HFFc6 (cell line): Measurements from ENCODE around the gene PMM1. TPM values are rescaled to one million over a fixed set of nuclear protein-coding genes. Genes with fewer than 3 reads are reported as not detected.

Source experiments
- DNase-seq: peaks from one replicate; pipeline ENCODE4 v3.0.0-alpha.2; 2018
- H3K27ac Mint-ChIP-seq: 2 replicates; pipeline ENCODE4 v1.8.0; 2020; ENCODE audit warnings: mild to moderate bottlenecking, mixed read lengths
- H3K27me3 Mint-ChIP-seq: 2 replicates; pipeline ENCODE4 v1.8.0; 2021; ENCODE audit warnings: mild to moderate bottlenecking, moderate library complexity, mixed read lengths; ENCODE audit not compliant: insufficient read depth
- H3K36me3 Mint-ChIP-seq: 2 replicates; pipeline ENCODE4 v1.8.0; 2021; ENCODE audit warnings: low read depth, mixed read lengths
- H3K4me1 Mint-ChIP-seq: 2 replicates; pipeline ENCODE4 v1.8.0; 2020; ENCODE audit warnings: low read depth, mixed read lengths
- H3K4me3 Mint-ChIP-seq: 2 replicates; pipeline ENCODE4 v1.8.0; 2020; ENCODE audit warnings: mild to moderate bottlenecking, moderate library complexity, mixed read lengths
- H3K9me3 Mint-ChIP-seq: 2 replicates; pipeline ENCODE4 v1.8.0; 2020; ENCODE audit warnings: mild to moderate bottlenecking, mixed read lengths
- total RNA-seq, 6 experiments: library from RNA; stranded (reverse); fragmentation: NEBNext Ultra II Directional; extraction: Animal tissue kit (Norgen Biotek cat#: 25700); gene quantifications; 2 replicates in 1 of 6; 3 replicates in 5 of 6; pipeline ENCODE4 v1.2.3, GENCODE V29; 2021
- TF ChIP-seq, protein P1 (sequence below): fragments of 200-600 bp; sonication (generic); IDR thresholded peaks from 2 replicates; pipeline ENCODE4 v1.5.0; 2021; ENCODE audit warnings: antibody characterized with exemption, mild to moderate bottlenecking

PMM1 gene
- total RNA-seq, 6 experiments from 2014 or later = 60.1 to 69.2 (median 64.8) TPM

GRCh38 chr22:41567512-41567768, 22.2 kb downstream of the PMM1 start:
- Mint-ChIP-seq H3K4me1 (peaks cover 33% of the 10 kb centered on the region), H3K4me3 (no peak overlapping the region), H3K36me3 (no peaks in the 10 kb centered on the region), H3K27ac (no peak overlapping the region), H3K9me3 (no peaks in the 10 kb centered on the region), H3K27me3 (peaks cover 5% of the 10 kb centered on the region)
- TF ChIP-seq, protein P1, sequence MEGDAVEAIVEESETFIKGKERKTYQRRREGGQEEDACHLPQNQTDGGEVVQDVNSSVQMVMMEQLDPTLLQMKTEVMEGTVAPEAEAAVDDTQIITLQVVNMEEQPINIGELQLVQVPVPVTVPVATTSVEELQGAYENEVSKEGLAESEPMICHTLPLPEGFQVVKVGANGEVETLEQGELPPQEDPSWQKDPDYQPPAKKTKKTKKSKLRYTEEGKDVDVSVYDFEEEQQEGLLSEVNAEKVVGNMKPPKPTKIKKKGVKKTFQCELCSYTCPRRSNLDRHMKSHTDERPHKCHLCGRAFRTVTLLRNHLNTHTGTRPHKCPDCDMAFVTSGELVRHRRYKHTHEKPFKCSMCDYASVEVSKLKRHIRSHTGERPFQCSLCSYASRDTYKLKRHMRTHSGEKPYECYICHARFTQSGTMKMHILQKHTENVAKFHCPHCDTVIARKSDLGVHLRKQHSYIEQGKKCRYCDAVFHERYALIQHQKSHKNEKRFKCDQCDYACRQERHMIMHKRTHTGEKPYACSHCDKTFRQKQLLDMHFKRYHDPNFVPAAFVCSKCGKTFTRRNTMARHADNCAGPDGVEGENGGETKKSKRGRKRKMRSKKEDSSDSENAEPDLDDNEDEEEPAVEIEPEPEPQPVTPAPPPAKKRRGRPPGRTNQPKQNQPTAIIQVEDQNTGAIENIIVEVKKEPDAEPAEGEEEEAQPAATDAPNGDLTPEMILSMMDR = no peak
- DNase-seq = no peak

DNA sequence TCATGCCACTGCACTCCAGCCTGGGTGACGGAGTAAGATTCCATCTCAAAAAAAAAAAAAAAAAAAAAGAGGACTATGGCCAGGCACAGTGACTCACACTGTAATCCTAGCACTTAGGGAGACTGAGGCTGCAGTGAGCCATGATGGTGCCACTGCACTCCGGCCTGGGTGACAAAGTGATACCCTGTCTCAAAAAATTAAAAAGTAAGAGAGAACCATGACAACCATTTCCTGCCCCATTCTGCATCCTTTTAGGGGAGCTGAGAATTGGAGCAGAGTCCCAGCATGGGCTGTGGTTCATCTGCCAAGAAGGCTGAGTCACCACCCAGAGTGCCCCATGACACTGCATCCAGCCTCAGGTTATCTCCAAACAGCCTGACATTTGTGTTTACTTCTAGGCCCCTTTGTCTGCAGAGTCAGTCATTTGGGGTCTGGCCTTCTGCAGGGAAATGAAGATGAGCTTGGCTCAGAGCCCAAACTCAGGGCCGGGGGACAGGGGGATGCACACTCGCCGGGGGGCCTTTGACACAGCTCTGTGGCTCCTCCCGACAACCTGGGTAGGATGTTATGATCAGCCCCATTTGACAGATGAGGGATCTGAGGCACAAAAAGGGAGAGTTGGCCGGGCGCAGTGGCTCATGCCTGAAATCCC, 24.1 kb downstream of the PMM1 start:
- H3K27me3 Mint-ChIP-seq = peaks cover 5% of the 10 kb centered on the region
- H3K9me3 Mint-ChIP-seq = no peaks in the 10 kb centered on the region
- peak; percentile 84 for DNase-seq
- H3K4me3 Mint-ChIP-seq = peak overlapping the region; percentile 30; the same call in 1 of the 2 replicates
- TF ChIP-seq, protein P1 = no peak
- no peaks in the 10 kb centered on the region for H3K36me3 Mint-ChIP-seq
- peaks cover 52% of the 10 kb centered on the region for H3K4me1 Mint-ChIP-seq
- peak overlapping the region; percentile 96 for H3K27ac Mint-ChIP-seq

- Mint-ChIP-seq H3K9me3 (no peaks in the 10 kb centered on the region), H3K4me1 (peaks cover 59% of the 10 kb centered on the region), H3K27ac (peak overlapping the region; percentile 96), H3K36me3 (no peaks in the 10 kb centered on the region), H3K4me3 (peak overlapping the region; percentile 30; the same call in 1 of the 2 replicates), H3K27me3 (peaks cover 3% of the 10 kb centered on the region)
- TF ChIP-seq, protein P1 = no peak
- peak; percentile 35 for DNase-seq
Observed at GRCh38 chr22:41564563-41564962, 25.1 kb downstream of the PMM1 start.

DNA sequence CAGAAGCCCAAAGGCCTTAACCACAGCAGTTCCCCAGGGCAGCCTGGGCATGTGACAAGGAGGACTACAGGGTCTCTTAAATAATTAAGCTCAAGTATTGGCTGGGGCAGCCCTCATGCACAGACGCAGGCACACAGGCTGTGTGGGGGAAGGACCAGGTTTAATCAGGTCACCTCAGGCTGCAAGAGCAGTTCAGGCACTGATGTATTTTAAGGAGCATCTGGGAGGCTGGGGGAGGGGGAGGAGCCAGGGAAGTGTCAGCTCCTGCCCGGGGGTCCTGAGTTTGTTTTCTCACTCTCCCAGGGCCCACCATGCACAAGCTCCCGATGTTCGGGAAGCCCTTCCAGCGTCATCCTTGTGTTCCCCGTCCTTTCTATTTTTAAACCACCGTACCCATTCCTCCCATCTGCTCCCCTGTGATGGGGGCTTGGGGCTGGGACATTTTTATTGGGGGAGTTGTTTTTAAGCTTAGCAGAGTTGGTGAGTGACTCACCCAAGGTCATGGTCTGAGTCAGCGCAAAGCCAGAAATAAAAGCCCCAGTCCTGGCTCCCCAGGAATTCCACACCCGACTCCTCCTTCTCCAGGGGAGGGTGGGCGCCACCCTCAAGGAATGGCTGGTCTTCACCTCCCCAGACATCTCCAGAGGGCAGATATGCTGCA, 26.5 kb downstream of the PMM1 start:
- TF ChIP-seq, protein P1 = no peak
- peak overlapping the region; percentile 84 for H3K27ac Mint-ChIP-seq
- DNase-seq = peak; percentile 76

DNA sequence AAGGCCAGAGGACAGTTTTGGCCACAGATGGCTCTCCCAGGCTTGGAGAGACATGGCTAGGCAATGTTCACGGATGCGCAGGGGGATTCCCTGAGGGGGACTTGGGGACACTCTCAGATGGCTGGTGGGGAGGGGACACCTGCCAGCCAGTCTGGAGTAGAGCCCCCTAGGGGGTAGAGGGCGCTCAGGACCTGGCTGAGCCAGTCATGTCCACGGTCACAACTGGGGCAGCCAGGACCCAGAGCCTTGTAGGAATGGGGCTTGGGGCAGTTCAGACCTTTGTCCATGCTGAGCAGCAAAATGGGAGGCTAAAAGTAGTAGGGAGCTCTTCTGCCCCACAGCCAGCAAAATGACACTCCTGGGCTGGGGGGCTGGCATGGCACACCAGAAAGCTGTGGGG, 27.2 kb downstream of the PMM1 start:
- Mint-ChIP-seq H3K4me1 (peaks cover 64% of the 10 kb centered on the region), H3K27ac (peak overlapping the region; percentile 84), H3K27me3 (peaks cover 3% of the 10 kb centered on the region), H3K36me3 (no peaks in the 10 kb centered on the region), H3K9me3 (no peaks in the 10 kb centered on the region), H3K4me3 (peak overlapping the region; percentile 86)
- DNase-seq = no peak
- TF ChIP-seq, protein P1 = peak; percentile 24

More for the DNA sequence above, 26.5 kb downstream of the PMM1 start:
- Mint-ChIP-seq H3K27me3 (peaks cover 3% of the 10 kb centered on the region), H3K4me1 (peaks cover 59% of the 10 kb centered on the region), H3K9me3 (no peaks in the 10 kb centered on the region), H3K4me3 (peak overlapping the region; percentile 86), H3K36me3 (no peaks in the 10 kb centered on the region)
